GM18951 (cell line): Measurements from ENCODE around the gene MMP17.

ENCODE experiments used
- POLR2A ChIP-seq: IDR thresholded peaks from 4 replicates; pipeline ENCODE4 v1.6.1; 2011; ENCODE audit warnings: mild to moderate bottlenecking; ENCODE audit not compliant: insufficient read length, insufficient read depth; ENCODE audit errors: extremely low read depth
- in situ Hi-C: fragments of 300-500 bp; cut with MboI; formaldehyde crosslinking; loops from one replicate; pipeline ENCODE4 v1.12.0; 2022; ENCODE audit warnings: low sequenced_read_pairs, mixed read lengths, inconsistent platforms; ENCODE audit not compliant: unreplicated experiment

Gene MMP17

DNA sequence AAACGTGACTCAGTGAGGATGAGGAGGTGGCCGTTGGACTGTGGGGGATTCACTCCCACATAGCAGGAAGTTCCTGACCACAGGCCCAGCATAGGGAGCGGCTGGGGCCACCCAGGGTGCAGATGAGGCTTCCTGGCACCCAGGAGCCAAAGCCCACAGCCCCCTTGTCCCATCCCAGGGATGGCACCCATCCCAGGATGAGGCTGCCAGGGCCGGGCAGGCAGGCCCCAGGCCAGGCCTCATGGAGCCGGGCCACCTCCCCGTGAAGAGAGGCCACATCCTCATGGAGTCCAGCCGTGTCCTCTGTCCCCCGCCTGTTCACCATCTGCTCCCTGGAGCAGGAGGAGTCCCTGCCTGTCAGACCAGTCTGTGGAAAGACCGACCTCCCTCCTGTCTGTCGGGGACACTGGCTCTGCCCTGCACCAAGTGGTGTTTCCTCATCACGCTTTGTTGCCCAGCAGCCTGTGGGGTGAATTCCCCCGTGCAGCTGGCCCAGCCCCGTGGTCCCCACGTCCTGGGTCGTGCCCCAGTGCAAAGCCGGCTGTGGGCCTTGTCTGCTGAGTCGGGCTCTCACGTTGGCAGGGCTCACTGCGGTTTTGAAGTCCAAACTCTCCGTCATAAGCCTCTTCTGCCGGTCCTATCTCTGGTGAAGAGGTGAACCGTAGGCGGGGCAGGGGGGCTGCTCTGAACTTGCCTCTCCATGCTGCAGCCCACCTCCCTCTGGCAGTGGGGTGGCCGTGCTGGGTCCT lies 24.5 kb downstream of the MMP17 start:
- no peak for TF ChIP-seq POLR2A
- in situ Hi-C loops = no loop called here

DNA sequence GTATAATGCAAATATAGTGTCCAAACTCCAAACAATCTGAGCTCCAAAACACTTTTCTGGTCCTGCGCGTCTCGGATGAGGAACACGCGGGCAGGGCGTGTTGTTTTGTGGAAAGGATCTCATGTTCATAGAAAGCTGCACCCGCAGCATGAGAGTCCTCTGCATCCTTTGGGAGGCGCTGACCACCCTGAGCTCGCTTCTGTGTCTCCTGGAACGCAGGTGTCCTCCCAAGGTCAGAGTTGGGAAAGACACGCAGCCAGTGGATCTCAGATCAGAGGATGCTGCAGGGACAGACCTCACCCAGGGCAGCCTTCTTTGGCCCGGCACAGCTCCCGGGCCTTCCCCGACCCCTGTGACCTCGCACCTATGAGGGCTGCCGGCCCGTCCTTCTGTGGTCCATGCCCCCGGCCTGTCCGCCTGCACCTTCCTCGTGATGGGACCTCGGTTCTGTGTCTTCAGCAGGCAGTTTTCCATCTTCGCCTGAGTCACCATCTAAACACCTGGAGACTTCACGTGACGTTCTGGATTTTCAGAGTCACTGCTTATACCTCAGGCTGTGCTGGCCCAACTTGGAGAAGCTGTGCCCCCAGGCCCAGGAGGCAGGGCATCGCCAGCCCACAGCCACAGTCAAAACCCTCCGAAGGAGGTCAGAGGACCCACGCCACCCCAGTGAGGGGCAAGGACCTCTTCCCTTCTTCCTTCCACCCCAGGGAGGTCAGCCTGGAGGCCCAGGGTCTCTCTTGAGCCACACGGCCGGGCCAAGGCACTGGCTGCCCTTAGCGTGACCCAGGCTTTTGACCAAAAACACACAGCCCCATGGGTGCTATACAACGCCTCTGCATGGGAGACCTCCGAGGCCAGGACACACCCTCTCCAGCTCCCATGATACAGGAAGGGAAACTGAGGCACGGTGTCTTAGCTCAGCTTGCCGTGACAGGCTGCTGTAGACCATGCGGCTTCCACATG lies 25.9 kb downstream of the MMP17 start:
- no peak for TF ChIP-seq POLR2A
- in situ Hi-C loops = no loop called here

DNA sequence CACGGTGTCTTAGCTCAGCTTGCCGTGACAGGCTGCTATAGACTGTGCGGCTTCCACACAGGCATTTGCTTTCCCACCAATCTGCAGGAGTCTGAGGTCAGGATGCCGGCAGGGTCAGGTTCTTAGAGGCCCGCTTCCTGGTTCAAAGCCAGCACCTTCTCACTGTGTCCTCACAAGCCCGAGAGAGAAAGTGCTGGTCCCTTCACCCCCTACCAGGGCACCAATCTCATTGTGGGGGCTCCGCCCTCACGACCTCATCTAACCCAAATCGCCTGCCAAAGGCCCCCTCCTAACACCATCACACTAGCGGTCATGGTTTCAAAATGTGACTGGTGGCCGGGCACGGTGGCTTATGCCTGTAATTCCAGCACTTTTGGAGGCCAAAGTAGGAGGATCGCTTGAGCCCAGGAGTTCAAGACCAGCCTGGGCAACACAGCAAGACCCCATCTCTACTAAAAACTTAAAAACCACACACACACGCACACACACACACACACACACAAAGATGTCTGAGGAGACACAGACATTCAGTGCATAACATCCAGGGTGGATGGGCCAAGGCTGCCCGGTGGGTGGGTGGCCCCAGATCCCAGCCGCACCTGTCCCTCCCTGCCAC lies 26.8 kb downstream of the MMP17 start:
- in situ Hi-C loops = no loop called here
- no peak for TF ChIP-seq POLR2A

DNA sequence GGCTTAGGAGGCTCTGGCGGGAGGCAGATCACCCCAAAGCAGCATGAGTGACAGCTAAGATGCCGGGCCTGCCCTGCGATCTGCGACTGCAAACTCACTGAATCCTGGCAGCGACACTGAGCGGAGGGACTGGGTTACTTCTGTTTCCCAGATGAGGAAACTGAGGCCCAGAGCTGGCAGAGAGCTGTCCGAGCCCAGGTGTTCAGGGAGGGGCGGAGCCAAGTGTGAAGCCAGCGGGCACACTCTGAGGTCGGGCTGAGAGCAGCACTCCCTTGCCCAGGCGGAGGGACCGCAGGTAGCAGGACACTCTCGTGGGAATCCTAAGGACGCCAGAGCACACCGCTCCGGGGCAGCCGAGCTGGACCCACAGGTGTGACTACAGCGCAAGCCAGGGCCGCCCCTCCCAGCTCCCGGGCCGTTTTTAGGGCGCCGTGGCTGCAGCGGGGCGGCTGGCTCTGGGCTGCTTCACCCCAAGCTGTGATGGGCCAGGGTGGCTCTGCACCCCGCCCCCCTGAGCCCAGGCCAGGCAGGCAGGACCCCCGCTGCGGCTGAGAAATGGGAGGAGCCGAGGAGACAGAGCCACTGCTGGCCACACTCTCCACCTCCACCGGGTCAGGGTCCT lies 27.4 kb downstream of the MMP17 start:
- in situ Hi-C loops = no loop called here

DNA sequence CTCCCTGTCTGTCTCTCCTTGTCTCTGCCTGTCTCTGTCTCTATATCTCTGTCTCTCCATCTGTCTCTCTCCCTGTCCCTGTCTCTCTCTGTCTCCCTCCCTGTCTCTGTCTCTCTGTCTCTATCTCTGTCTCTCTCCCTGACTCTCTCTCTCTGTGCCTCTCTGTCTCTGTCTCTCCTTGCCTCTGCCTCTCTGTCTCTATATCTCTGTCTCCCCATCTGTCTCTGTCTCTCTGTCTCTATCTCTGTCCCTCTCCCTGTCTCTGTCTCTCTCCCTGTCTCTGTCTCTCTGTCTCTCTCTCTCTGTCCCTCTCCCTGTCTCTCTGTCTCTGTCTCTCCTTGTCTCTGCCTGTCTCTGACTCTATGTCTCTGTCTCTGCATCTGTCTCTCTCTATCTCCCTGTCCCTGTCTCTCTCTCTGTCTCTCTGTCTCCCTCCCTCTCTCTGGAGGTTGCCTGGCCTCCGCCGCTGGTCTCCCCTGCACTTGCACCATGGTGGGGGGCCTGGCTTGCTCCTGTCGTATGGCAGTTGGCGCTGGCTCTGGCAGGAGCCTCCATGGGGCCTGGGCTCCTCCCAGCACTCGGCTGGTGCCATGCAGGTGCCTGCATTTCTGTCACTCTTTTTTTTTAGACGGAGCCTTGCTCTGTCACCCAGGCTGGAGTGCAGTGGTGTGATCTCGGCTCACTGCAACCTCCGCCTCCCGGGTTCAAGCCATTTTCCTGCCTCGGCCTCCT lies 28.3 kb downstream of the MMP17 start:
- TF ChIP-seq POLR2A = no peak
- in situ Hi-C loops = no loop called here

More for the DNA sequence above, 27.4 kb downstream of the MMP17 start:
- TF ChIP-seq POLR2A = no peak

DNA sequence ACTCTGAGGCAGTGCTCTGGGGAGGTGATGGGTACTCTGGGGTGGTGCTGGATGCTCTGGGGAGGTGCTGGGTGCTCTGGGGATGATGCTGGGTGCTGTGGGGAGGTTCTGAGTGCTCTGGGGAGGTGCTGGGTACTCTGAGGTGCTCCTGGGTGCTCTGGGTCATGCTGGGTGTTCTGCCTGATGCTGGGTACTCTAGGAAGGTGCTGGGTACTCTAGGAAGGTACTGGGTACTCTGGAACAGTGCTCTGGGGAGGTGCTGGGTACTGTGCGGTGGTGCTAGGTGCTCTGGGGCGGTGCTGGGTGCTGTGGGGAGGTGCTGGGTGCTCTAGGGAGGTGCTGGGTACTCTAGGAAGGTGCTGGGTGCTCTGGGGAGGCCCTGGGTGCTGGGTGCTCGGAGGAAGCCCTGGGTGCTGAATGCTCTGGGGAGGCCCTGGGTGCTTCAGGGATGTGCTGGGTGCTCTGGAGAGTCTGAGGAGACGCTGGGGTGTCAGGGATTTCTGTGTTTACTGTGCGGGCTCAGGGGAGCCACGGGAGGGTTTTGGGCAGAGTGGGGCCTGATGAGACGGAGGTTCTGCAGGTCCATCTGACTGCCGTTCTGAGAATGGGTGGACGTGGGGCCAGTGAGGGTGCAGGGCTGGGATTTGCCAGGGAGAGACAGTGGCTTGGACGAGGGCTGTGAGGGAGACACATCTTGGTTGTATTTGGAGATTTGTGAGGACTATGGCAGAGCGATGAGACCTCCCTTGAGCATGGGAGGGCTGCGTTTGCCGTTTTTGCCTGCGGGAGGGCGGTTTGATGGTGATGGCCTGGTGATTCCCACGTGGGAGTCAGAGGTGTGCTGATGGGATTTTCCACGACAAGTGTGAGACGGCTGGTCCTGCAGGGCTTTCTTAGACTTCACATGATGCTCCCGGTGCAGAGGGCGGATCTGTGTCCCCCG lies 30.0 kb downstream of the MMP17 start:
- in situ Hi-C loops = no loop called here

DNA sequence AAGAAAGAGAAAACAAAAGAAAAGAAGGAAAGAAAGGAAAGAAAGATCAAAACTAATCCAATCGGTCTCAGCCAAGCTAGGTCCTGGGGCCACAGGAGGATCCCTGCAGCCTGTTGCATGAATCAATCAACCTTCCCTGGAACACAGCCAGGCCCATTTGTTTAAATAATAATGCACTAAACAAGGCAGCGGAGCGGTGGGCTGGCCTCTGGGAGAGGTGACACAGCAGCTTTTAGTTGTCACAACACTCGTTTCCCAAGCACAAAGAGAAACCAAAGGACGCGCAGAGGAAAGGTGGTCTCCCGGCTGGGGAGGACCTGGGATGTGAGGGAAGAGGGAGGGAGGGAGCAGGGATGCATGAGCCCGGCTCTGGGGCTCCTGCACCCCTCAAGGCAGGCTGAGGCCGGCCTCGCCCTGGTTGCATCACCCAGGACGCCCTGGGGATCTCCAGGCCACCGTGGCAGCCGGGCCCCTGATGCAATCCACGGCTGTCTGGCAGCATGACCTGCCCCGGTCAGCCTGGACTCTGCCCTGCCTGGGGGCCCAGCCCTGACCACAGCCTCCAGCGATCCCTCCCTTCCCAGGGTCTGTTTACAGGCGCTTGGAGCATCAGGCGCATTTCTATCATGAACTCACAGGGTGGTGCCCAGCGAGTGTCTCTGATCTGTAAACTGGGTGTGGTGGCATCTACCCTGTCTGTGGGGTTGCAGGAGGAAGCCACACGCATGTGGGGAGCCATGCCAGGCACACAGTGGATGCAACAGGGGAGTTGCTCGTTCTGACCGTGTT lies 32.5 kb downstream of the MMP17 start:
- no peak for TF ChIP-seq POLR2A
- in situ Hi-C loops = no loop called here

More for the DNA sequence above, 30.0 kb downstream of the MMP17 start:
- no peak for TF ChIP-seq POLR2A

DNA sequence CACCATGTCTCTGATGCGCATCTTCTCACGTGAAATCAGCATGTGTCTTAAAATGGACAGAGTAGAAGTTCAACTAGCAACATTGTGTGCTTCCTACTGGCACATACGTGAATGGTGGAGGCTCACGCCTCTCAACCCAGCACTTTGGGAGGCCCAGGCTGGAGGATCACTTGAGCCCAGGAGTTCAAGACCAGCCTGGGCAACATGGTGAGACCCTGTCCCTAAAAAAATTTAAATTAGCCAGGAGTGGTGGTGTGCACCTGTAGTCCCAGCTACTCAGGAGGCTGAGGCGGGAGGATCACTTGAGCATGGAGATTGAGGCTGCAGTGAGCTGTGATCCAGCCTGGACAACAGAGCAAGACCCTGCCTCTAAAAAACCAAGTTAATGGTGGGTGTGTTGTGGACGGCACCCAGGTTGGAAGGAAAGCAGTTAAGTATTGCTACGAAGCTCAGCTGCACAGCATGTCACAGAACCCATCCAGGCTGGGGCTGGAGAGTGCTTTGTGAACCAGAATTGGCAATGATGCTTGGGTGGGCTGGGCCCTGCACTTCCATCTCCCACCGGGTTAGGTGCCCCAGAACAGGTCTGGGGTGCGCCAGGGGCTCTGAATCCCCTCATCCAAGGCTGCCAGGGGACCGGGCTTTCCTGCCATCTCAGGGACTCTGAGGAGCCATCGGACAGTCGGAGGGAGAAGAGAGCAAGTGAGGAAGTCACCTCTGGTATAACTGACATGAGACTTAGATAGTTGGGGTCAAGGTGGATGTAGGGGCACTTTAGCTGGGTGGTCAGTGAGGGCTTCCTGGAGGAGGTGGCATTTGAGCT lies 33.3 kb downstream of the MMP17 start:
- in situ Hi-C loops = no loop called here
- no peak for TF ChIP-seq POLR2A

DNA sequence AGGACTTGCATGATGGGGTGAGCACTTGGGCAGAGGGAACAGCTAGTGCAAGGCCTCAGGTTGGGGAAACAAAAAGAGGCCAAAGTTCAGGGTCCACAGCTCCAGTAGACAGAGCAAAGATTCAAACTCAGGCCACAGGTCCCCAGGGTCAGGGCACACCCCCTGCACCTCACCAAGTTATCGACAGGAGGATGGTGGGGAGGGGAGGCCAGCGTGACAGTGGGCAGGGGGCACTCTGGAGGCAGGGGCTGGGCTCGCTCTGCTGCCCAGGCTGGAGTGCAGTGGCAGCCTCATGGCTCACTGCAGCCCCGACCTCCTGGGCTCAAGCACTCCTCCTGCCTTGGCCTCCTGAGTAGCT lies 33.9 kb downstream of the MMP17 start:
- no peak for TF ChIP-seq POLR2A
- in situ Hi-C loops = no loop called here

DNA sequence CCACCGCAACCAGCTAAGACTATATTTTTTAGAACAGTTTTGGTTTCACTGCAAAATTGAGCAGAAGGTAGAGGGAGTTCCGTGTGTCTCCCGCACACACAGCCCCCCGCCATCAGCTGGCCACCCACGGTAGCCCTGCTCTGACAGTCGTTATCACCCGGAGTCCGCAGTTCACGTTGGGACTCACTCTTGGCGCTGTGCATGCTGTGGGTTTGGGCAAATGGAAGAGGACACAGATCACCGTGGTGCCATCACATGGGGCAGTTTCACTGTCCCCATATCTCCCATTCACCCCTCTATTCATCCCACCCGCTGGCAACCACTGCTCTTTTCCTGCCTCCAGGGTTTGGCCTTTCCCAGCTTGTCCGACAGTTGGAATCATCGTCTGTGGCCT lies 34.4 kb downstream of the MMP17 start:
- in situ Hi-C loops = no loop called here
- TF ChIP-seq POLR2A = no peak
